Measurements from ENCODE around the gene HDLBP. TPM values are rescaled to one million over a fixed set of nuclear protein-coding genes. Genes with fewer than 3 reads are reported as not detected.
A peak's percentile ranks its signal among the peaks of the same experiment; 100 is the strongest.
"Not testable (repeated sequence)": the region's sequence is repeated elsewhere in the genome, so short reads cannot be mapped to it uniquely, and the experiment has no call there.

The HDLBP gene
- total RNA-seq, 1 donor from 2014 or later = 216 TPM

GRCh38 chr2:241280291-241280690, 35.2 kb downstream of the HDLBP start:
- peaks cover under 1% of the 10 kb centered on the region for H3K9me3 Mint-ChIP-seq (ENCODE audit: unreplicated experiment)
- TF ChIP-seq CTCF (IDR thresholded peaks at IDR 0.05; ENCODE audit: partially characterized antibody, unreplicated experiment) = no peak
- H3K27ac Mint-ChIP-seq (ENCODE audit: unreplicated experiment) = no peak overlapping the region
- peaks cover 15% of the 10 kb centered on the region for H3K4me1 Mint-ChIP-seq (ENCODE audit: low read depth, unreplicated experiment)
- no peak overlapping the region for H3K4me3 Mint-ChIP-seq (ENCODE audit: unreplicated experiment)
- H3K27me3 Mint-ChIP-seq (ENCODE audit: unreplicated experiment) = peaks cover 4% of the 10 kb centered on the region
- no peak for DNase-seq
- peaks cover 7% of the 10 kb centered on the region for H3K36me3 Mint-ChIP-seq (ENCODE audit: unreplicated experiment)

GRCh38 chr2:241279828-241280227, 35.6 kb downstream of the HDLBP start:
- Mint-ChIP-seq H3K9me3 (ENCODE audit: unreplicated experiment) (peaks cover 2% of the 10 kb centered on the region), H3K36me3 (ENCODE audit: unreplicated experiment) (peaks cover 11% of the 10 kb centered on the region), H3K27me3 (ENCODE audit: unreplicated experiment) (peaks cover 6% of the 10 kb centered on the region), H3K27ac (ENCODE audit: unreplicated experiment) (peak overlapping the region; percentile 80), H3K4me3 (ENCODE audit: unreplicated experiment) (no peak overlapping the region), H3K4me1 (ENCODE audit: low read depth, unreplicated experiment) (peaks cover 15% of the 10 kb centered on the region)
- no peak for DNase-seq
- no peak for TF ChIP-seq CTCF (IDR thresholded peaks at IDR 0.05; ENCODE audit: partially characterized antibody, unreplicated experiment)

- H3K4me1 Mint-ChIP-seq (ENCODE audit: low read depth, unreplicated experiment) = peaks cover 15% of the 10 kb centered on the region
- TF ChIP-seq CTCF (IDR thresholded peaks at IDR 0.05; ENCODE audit: partially characterized antibody, unreplicated experiment) = no peak
- peaks cover 2% of the 10 kb centered on the region for H3K9me3 Mint-ChIP-seq (ENCODE audit: unreplicated experiment)
- peaks cover 6% of the 10 kb centered on the region for H3K27me3 Mint-ChIP-seq (ENCODE audit: unreplicated experiment)
- H3K36me3 Mint-ChIP-seq (ENCODE audit: unreplicated experiment) = peaks cover 15% of the 10 kb centered on the region
- H3K4me3 Mint-ChIP-seq (ENCODE audit: unreplicated experiment) = peak overlapping the region; percentile 31
- peak overlapping the region; percentile 80 for H3K27ac Mint-ChIP-seq (ENCODE audit: unreplicated experiment)
- peak; percentile 45 for DNase-seq
Measured at GRCh38 chr2:241279413-241279812, 36.1 kb downstream of the HDLBP start.

GRCh38 chr2:241278306-241278705, 37.2 kb downstream of the HDLBP start:
- DNase-seq; H3K27me3 Mint-ChIP-seq (ENCODE audit: unreplicated experiment); H3K9me3 Mint-ChIP-seq (ENCODE audit: unreplicated experiment); H3K4me3 Mint-ChIP-seq (ENCODE audit: unreplicated experiment); H3K27ac Mint-ChIP-seq (ENCODE audit: unreplicated experiment): not testable (repeated sequence)
- peaks cover 20% of the 10 kb centered on the region for H3K4me1 Mint-ChIP-seq (ENCODE audit: low read depth, unreplicated experiment)
- peaks cover 15% of the 10 kb centered on the region for H3K36me3 Mint-ChIP-seq (ENCODE audit: unreplicated experiment)

- Mint-ChIP-seq H3K4me1 (ENCODE audit: low read depth, unreplicated experiment) (peaks cover 21% of the 10 kb centered on the region), H3K36me3 (ENCODE audit: unreplicated experiment) (peaks cover 15% of the 10 kb centered on the region), H3K4me3 (ENCODE audit: unreplicated experiment) (no peak overlapping the region), H3K9me3 (ENCODE audit: unreplicated experiment) (peaks cover 11% of the 10 kb centered on the region), H3K27ac (ENCODE audit: unreplicated experiment) (no peak overlapping the region), H3K27me3 (ENCODE audit: unreplicated experiment) (peaks cover 8% of the 10 kb centered on the region)
- TF ChIP-seq CTCF (IDR thresholded peaks at IDR 0.05; ENCODE audit: partially characterized antibody, unreplicated experiment) = no peak
- DNase-seq = no peak
Measured at GRCh38 chr2:241275910-241276309, 39.6 kb downstream of the HDLBP start.

All from glutamatergic neuron (in vitro differentiated cells).